ENCODE data around the gene CYTH1. TPM values are rescaled to one million over a fixed set of nuclear protein-coding genes. Genes with fewer than 3 reads are reported as not detected.

Gene CYTH1
- total and polyA plus RNA-seq, 2 donors (not counting 1 experiment from before 2014, with no cell fraction given): 255 to 353 TPM

GRCh38 chr17:78707923-78708322 is 74.2 kb downstream of the CYTH1 start:
- Histone ChIP-seq H2AFZ (ENCODE audit: insufficient read depth, low read depth, low read length, poor library complexity, severe bottlenecking) (no peak overlapping the region), H3K27me3 (replicated peaks in 1 of 4; ENCODE audit: control extremely low read depth in 1 of 4, control insufficient read depth in 3 of 4, insufficient read depth in 4 of 4, low read length in 3 of 4) (no peaks in the 10 kb centered on the region), H3K4me1 (ENCODE audit: control insufficient read depth in 2 of 2, insufficient read depth in 2 of 2, low read length in 2 of 2) (peaks cover 50 to 65% of the 10 kb centered on the region in 2 donors), H3K79me2 (ENCODE audit: control insufficient read depth, insufficient read depth, low read length) (peaks cover 94% of the 10 kb centered on the region), H3K27ac (ENCODE audit: low read length in 2 of 2) (peak overlapping the region; percentile 16 to 53), H4K20me1 (ENCODE audit: control insufficient read depth, insufficient read depth, low read length, poor library complexity, severe bottlenecking) (peaks cover 98% of the 10 kb centered on the region), H3K4me2 (replicated peaks; ENCODE audit: low read depth, low read length, poor library complexity, severe bottlenecking) (peak overlapping the region; percentile 51), H3K36me3 (replicated peaks in 1 of 2; ENCODE audit: control extremely low read depth in 1 of 2, control insufficient read depth in 1 of 2, extremely low read depth in 1 of 2, insufficient read depth in 2 of 2, low read length in 1 of 2) (peaks cover 9 to 62% of the 10 kb centered on the region in 2 experiments), H3K9me3 (ENCODE audit: control extremely low read depth in 1 of 3, control insufficient read depth in 2 of 3, insufficient read depth in 1 of 3, low read length in 2 of 3) (no peaks in the 10 kb centered on the region), H3K9ac (ENCODE audit: low read length) (no peak overlapping the region), H3K4me3 (ENCODE audit: control extremely low read depth in 1 of 5, extremely low read depth in 1 of 5, insufficient read depth in 1 of 5, low read depth in 2 of 5, low read length in 4 of 5) (no peak overlapping the region)
- ChIA-PET CTCF (interaction anchor here (0.6 to 7.0 kb wide), 26 partner anchors 9 to 347 kb away, joined by 3 to 65 read pairs (median 6); no protein-coding TSS in a partner anchor), POLR2A (interaction anchor here (0.5 to 1.6 kb wide), 7 partner anchors 23 to 62 kb away, joined by 3 to 8 read pairs (median 5); no protein-coding TSS in a partner anchor)
- Mint-ChIP-seq H3K27ac (peak overlapping the region; percentile 87), H3K4me3 (no peak overlapping the region), H3K9me3 (ENCODE audit: insufficient read depth) (no peaks in the 10 kb centered on the region), H3K27me3 (no peaks in the 10 kb centered on the region), H3K4me1 (peaks cover 62% of the 10 kb centered on the region)
- WGBS (ENCODE audit: insufficient coverage): 92% methylated on average over 2 of the region's 7 CpGs
- intact Hi-C loops (cut with micrococcal nuclease): loop anchor here (1.0 to 5.0 kb wide), 4 partner anchors 37 to 211 kb away; partner anchors contain the start of gene CYTH1
- no peak for TF ChIP-seq CTCF (IDR thresholded peaks at IDR 0.05)
- TF ChIP-seq EZH2 (IDR thresholded peaks at IDR 0.05; ENCODE audit: borderline replicate concordance, insufficient read depth, low read depth, low read length, poor library complexity, severe bottlenecking): no peak
- DNase-seq: no peak
- ATAC-seq (ENCODE audit: low read depth): no peak

- Histone ChIP-seq H3K27ac (ENCODE audit: low read length in 2 of 2) (peak overlapping the region; percentile 45 to 82), H3K27me3 (replicated peaks in 1 of 4; ENCODE audit: control extremely low read depth in 1 of 4, control insufficient read depth in 3 of 4, insufficient read depth in 4 of 4, low read length in 3 of 4) (no peaks in the 10 kb centered on the region), H3K36me3 (replicated peaks in 1 of 2; ENCODE audit: control extremely low read depth in 1 of 2, control insufficient read depth in 1 of 2, extremely low read depth in 1 of 2, insufficient read depth in 2 of 2, low read length in 1 of 2) (peaks cover 15 to 71% of the 10 kb centered on the region in 2 experiments), H4K20me1 (ENCODE audit: control insufficient read depth, insufficient read depth, low read length, poor library complexity, severe bottlenecking) (peaks cover 98% of the 10 kb centered on the region), H3K9me3 (ENCODE audit: control extremely low read depth in 1 of 3, control insufficient read depth in 2 of 3, insufficient read depth in 1 of 3, low read length in 2 of 3) (no peaks in the 10 kb centered on the region), H3K79me2 (ENCODE audit: control insufficient read depth, insufficient read depth, low read length) (peaks cover 94% of the 10 kb centered on the region), H2AFZ (ENCODE audit: insufficient read depth, low read depth, low read length, poor library complexity, severe bottlenecking) (no peak overlapping the region), H3K4me2 (replicated peaks; ENCODE audit: low read depth, low read length, poor library complexity, severe bottlenecking) (no peak overlapping the region), H3K4me3 (ENCODE audit: control extremely low read depth in 1 of 5, extremely low read depth in 1 of 5, insufficient read depth in 1 of 5, low read depth in 2 of 5, low read length in 4 of 5) (no peak overlapping the region), H3K9ac (ENCODE audit: low read length) (no peak overlapping the region), H3K4me1 (ENCODE audit: control insufficient read depth in 2 of 2, insufficient read depth in 2 of 2, low read length in 2 of 2) (peaks cover 44 to 56% of the 10 kb centered on the region in 2 donors)
- CTCF ChIA-PET: interaction anchor here (0.7 to 7.0 kb wide), 19 partner anchors 10 to 346 kb away, joined by 3 to 65 read pairs (median 5); no protein-coding TSS in a partner anchor
- ATAC-seq (ENCODE audit: low read depth) (no peak), DNase-seq (no peak)
- no peaks in the 10 kb centered on the region for H3K27me3 Mint-ChIP-seq
- intact Hi-C loops (cut with micrococcal nuclease): loop anchor here (5.0 kb wide), 2 partner anchors 75 to 90 kb away; partner anchors contain the start of gene CYTH1
- TF ChIP-seq EZH2 (IDR thresholded peaks at IDR 0.05; ENCODE audit: borderline replicate concordance, insufficient read depth, low read depth, low read length, poor library complexity, severe bottlenecking) (no peak), CTCF (IDR thresholded peaks at IDR 0.05) (no peak)
- peaks cover 55% of the 10 kb centered on the region for H3K4me1 Mint-ChIP-seq
- no peaks in the 10 kb centered on the region for H3K9me3 Mint-ChIP-seq (ENCODE audit: insufficient read depth)
- peak overlapping the region; percentile 12 for H3K4me3 Mint-ChIP-seq
- no CpG with 5 or more reads among the region's 7 CpGs for WGBS (ENCODE audit: insufficient coverage)
- peak overlapping the region; percentile 63 for H3K27ac Mint-ChIP-seq
- POLR2A ChIA-PET: interaction anchor here (0.6 to 1.6 kb wide), 4 partner anchors 11 to 745 kb away, joined by 3 to 8 read pairs (median 6); no protein-coding TSS in a partner anchor
These were observed 75.1 kb downstream of the CYTH1 start for GRCh38 chr17:78707016-78707415.

All from B cell (primary cell).